ENCODE data around the gene FBN1.

DNA sequence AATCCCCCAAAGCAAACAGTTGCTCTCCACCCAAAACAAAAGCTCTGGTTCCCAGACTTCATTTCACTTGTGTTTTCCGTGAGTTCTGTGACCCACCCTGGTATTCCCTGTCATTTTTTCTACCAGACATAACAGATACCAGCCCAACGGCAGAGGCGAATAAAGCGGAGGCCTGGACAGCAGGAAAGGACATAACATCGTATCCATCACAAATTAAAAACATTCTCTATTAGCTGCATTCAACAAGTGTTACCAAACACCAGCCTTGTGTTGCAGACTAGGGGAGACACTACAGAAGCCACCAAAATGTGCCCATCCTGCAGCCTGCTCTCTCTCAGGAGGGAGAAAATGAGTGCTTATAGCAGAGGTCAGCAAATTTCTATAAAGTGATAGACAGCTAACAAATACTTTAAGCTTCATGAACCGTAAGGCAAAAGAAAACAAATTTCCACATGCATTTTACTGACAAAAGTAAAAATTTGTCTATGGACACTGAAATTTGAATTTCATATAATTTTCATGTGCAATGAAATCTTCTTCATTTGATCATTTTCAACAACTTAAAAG is 7.1 kb upstream of the FBN1 start:
- TF ChIP-seq, protein P1, sequence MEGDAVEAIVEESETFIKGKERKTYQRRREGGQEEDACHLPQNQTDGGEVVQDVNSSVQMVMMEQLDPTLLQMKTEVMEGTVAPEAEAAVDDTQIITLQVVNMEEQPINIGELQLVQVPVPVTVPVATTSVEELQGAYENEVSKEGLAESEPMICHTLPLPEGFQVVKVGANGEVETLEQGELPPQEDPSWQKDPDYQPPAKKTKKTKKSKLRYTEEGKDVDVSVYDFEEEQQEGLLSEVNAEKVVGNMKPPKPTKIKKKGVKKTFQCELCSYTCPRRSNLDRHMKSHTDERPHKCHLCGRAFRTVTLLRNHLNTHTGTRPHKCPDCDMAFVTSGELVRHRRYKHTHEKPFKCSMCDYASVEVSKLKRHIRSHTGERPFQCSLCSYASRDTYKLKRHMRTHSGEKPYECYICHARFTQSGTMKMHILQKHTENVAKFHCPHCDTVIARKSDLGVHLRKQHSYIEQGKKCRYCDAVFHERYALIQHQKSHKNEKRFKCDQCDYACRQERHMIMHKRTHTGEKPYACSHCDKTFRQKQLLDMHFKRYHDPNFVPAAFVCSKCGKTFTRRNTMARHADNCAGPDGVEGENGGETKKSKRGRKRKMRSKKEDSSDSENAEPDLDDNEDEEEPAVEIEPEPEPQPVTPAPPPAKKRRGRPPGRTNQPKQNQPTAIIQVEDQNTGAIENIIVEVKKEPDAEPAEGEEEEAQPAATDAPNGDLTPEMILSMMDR (tag by site-specific recombination; IDR thresholded peaks at IDR 0.05) = no peak
- TF ChIP-seq ZNF350 (tag by site-specific recombination; IDR thresholded peaks at IDR 0.05) = no peak
- TF ChIP-seq, protein P2, sequence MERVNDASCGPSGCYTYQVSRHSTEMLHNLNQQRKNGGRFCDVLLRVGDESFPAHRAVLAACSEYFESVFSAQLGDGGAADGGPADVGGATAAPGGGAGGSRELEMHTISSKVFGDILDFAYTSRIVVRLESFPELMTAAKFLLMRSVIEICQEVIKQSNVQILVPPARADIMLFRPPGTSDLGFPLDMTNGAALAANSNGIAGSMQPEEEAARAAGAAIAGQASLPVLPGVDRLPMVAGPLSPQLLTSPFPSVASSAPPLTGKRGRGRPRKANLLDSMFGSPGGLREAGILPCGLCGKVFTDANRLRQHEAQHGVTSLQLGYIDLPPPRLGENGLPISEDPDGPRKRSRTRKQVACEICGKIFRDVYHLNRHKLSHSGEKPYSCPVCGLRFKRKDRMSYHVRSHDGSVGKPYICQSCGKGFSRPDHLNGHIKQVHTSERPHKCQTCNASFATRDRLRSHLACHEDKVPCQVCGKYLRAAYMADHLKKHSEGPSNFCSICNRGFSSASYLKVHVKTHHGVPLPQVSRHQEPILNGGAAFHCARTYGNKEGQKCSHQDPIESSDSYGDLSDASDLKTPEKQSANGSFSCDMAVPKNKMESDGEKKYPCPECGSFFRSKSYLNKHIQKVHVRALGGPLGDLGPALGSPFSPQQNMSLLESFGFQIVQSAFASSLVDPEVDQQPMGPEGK (tag by site-specific recombination; IDR thresholded peaks at IDR 0.05) = no peak
- no peak for TF ChIP-seq ZNF777 (tag by site-specific recombination; IDR thresholded peaks at IDR 0.05; ENCODE audit: borderline replicate concordance)
- TF ChIP-seq, protein P3, sequence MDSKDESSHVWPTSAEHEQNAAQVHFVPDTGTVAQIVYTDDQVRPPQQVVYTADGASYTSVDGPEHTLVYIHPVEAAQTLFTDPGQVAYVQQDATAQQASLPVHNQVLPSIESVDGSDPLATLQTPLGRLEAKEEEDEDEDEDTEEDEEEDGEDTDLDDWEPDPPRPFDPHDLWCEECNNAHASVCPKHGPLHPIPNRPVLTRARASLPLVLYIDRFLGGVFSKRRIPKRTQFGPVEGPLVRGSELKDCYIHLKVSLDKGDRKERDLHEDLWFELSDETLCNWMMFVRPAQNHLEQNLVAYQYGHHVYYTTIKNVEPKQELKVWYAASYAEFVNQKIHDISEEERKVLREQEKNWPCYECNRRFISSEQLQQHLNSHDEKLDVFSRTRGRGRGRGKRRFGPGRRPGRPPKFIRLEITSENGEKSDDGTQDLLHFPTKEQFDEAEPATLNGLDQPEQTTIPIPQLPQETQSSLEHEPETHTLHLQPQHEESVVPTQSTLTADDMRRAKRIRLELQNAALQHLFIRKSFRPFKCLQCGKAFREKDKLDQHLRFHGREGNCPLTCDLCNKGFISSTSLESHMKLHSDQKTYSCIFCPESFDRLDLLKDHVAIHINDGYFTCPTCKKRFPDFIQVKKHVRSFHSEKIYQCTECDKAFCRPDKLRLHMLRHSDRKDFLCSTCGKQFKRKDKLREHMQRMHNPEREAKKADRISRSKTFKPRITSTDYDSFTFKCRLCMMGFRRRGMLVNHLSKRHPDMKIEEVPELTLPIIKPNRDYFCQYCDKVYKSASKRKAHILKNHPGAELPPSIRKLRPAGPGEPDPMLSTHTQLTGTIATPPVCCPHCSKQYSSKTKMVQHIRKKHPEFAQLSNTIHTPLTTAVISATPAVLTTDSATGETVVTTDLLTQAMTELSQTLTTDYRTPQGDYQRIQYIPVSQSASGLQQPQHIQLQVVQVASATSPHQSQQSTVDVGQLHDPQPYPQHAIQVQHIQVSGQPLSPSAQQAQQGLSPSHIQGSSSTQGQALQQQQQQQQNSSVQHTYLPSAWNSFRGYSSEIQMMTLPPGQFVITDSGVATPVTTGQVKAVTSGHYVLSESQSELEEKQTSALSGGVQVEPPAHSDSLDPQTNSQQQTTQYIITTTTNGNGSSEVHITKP (tag by site-specific recombination; IDR thresholded peaks at IDR 0.05) = no peak

All from HEK293 (cell line).